NCI-H226 (cell line): ENCODE data around the gene PCYT2.

ENCODE experiments used
- DNase-seq: peaks from one replicate; pipeline ENCODE4 v3.0.0-alpha.2; 2015

The PCYT2 gene

DNA sequence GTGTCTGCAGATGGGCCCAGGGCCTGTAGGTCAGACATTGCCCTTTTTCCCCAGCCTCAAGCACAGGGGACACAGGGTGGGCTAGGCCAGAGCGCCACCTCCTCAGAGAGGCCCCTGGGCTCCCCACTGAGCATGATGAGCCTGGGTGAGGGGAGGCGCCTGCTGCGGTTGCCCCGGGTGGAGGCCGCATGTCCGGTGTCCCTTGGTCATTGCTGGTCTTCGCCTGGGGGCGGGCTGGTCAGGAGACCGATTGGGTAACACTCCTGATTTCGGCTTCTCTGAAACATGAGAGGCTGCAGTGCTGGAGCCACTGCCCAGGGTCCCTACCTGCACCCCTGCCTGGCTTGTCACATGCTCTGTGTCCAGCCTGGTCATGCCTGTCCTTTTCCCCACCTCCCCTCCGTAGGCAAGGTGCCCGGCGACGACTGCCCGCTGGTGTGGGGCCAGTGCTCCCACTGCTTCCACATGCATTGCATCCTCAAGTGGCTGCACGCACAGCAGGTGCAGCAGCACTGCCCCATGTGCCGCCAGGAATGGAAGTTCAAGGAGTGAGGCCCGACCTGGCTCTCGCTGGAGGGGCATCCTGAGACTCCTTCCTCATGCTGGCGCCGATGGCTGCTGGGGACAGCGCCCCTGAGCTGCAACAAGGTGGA, 11.6 kb downstream of the PCYT2 start:
- DNase-seq, result no peak

DNA sequence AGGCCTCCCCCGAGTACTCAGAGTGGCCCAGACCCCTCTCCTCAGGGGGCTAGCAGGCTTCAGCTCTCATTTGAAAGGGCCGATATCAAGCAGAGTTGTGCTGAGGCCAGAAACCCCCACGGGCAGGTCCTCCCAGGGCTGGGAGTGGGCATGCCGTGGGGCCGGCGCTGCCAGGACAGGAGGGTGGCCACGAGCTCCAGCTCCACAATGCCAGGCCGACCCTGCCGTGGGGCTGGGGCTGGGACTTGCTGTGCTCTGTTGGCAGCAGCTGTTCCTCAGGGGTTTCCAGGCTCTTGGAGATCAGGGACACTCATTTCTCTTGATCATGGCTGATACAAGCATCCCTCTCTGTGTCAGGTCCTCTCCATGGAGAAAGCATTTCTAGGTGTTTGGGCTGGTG, 12.3 kb downstream of the PCYT2 start:
- DNase-seq, result no peak

DNA sequence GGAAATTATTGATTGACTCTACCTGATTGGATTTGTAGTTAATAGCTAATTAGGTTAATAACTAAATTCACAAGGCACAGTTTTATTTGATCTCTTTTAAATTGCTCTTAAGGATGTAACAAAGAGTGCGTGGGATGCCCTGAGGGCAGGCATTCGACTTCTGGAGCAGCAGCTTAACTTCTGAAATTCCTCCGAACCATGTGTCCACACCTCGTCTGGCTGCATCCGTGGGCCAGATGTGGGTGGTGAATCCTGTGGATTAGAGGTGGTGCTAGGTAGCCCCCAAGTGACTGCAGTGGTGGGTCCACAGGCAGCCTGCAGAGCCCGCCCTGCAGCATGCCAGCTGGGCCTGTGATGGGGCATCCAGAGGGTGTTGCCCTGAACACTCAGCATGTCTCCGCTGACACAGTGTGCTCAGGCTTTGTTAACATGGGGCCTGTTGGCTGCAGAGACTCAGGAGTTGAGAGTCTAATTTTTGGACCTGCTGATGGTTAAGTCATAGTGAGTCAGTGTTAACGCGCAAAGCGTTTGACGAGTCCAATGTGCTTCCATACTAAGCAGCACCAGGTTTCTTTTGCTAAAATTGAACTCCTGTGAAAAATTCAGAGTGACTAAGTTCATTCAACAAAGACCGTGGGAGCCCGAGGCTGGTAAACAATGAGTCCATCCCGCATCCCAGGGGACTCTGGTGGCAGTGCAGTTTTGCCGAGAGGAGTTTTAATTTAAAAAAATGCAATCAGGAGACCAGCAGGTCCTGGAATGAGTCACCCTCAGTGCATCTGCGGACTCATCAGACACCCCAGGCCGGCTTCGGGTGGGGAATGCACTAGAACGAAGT, 13.0 kb downstream of the PCYT2 start:
- peak; percentile 55 for DNase-seq

DNA sequence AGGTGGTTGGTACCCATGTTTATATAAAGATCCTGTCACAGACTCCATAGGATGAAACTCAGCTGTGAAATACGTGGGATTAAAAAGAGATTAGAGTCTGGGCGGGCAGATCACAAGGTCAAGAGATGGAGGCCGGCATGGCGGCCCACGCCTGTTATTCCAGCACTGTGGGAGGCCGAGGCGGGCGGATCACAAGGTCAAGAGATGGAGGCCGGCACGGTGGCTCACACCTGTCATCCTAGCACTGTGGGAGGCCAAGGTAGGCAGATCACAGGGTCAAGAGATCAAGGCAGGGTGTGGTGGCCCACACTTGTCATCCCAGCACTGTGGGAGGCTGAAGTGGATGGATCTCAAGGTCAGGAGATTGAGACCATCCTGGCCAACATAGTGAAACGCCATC, 15.8 kb downstream of the PCYT2 start:
- DNase-seq, result no peak

DNA sequence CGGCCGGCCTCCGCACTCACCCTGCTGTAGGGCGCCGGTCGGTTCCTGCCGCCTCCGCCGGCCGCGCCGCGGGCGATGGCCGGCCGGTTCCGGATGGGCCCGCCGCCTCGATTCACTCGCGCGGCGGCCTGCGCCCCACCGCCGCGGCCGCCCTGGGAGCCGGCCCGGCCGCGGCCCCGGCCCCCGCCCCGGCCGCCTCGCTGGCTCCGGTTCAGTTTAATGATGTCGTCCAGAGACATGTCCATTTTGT, 20.0 kb downstream of the PCYT2 start:
- DNase-seq, result no peak

DNA sequence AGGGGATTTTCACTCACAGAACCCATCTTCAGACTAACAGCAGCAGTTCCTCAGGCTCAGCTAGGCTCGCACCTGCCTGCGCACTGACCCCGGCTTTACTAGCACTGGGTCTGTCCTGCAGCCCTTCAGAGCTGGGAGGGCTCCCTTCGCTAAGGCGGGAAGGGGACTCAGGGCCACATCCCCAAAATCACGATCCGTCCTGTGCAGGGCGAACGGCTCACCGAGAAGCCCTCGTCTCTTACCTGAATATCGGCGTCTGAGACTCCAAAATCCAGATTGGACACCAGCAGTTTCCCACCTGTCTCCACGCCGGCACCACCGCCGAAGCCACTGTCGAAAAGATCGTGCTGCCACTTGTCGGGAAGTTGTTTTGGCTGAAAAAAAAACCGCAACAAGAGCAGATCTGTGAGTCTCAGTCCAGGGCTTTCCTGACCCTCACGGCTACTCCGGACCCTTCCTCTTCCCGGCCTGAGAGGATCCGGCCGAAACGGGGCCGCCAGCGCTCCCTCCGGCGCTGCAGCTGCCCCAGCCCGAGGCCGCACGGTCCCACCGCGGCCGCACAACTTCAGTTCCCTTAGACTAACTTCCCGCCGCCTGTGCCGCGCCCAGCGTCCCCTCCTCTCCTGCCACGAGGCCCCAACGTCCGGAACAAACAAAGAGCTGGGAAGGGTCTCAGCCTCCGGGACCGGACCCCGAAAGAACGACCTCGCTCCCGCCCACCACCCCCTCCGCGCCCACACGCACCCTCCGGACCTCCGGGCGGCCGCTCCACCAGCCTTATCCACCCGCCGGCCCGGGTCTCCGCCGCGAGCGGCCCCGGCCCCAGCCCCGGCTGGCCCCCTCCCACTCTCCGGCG, 20.5 kb downstream of the PCYT2 start:
- no peak for DNase-seq

DNA sequence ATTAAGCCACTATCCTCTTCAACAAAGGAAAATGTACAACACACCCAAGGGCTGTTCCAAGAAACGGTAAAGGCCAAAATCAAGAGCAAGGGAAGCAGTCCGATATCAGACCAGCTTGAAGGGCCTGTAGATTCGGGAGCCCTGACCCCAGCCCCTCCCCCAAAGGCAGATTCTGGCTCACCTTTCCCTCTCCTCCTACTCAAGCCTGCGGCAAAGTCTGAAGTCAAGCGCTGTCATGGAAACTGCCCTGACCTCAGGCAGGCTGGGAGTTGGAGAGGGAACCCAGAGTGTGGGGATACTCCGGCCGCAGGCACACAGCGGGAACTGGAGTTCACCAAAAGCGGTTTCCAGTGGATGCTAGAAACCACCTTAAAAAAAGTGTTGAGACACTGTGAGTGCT, 21.6 kb downstream of the PCYT2 start:
- DNase-seq, result no peak

DNA sequence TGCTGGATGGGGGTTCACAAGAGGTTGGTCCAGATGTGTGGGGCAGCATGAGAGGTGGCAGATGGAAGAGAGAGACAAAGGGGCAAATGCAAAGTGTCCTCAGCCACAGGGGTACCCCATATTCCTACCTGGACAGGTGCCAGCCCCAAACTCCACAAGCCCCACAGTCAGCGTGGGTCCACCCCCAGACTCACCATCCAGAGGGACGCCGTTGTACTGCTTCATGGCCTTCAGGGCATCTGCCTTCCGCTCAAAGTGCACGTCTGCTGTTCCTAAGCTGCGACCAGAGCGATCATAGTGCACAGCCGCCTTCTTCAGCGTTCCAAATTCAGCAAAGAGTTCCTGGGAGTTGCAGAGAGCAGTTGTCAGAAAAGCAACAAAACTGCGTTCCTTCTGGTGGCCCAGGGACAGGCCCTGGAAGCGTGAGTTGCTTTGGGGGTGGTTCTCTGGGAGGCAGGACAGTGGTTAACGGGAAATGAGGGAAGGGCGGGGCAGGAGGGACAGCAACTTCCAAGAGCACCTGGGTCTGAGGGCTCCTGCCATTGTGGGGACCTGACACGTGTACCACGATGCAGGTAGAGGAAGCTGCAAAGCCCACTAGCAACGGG, 22.1 kb downstream of the PCYT2 start:
- no peak for DNase-seq

DNA sequence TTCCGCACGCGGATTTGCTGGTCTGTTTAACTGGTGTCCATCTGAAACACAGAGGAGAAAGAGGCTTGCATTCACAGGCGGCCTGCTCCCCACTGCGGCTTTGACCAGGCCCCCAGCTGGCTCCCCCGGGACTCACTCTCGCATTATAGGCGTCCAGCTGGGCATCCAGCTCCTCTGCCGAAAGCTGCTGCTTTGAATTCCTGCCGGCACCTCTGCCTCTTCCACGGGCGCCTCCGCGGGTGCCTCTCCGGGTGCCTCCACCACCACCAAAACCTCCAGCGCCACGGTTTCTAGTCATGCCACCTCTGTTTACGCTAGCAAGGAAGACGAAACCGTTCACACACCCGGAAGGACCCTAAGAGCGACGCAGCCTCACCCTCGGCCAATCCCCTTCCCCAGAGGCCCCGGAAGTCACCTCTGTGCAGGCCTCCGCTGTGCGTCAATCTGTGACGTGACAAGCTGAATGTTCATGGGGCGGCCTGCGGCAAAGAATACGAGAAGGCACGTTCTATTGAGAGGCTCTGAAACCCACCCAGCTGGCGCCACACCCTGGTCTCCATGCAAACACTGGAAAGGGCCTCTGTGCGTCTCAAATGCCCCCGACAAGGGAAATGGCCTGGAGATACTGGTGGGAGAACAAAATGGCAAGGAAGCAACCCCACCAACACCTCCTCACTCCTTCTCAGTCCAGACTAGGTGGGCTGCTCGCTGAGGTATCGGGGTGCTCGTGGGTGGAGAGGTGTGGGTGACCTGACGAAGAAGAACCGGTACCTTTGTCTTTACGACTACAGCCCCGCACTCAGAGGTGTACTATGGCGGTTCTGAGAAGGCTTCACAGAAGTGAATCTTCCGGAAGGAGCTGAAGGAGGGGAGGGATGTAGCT, 22.9 kb downstream of the PCYT2 start:
- DNase-seq, result no peak

DNA sequence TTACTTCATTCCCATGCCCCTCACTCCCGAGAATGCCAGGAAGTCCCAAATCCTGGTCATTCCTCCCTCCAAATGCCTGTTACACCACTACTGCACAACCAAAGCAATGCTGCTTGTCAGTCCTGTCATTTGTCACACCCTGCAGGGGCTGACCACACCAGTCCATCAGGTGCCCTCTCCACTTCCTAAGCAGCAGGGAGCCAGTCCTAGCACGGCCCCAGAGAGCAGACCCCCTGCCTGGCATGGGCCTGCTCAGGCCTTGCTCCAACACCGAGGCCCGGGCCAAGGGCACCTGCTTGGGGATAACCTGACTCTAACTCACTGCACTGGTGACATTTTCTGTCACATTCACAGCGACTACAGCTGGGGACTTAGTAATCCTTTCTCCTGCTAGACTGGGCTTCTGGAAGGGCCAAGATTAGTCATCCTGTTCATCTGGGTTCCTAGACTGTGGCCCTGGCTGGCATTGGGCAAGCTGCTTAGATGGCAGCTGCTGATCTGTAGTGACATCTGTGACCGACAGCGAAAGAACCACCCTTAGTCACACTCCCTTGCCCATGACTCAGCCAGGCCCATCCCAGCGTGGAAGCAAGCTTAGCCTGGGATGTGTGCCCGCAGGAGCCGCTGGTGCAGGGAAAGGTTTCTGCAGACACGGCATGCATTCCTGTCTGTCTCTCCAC, 25.2 kb downstream of the PCYT2 start:
- no peak for DNase-seq

DNA sequence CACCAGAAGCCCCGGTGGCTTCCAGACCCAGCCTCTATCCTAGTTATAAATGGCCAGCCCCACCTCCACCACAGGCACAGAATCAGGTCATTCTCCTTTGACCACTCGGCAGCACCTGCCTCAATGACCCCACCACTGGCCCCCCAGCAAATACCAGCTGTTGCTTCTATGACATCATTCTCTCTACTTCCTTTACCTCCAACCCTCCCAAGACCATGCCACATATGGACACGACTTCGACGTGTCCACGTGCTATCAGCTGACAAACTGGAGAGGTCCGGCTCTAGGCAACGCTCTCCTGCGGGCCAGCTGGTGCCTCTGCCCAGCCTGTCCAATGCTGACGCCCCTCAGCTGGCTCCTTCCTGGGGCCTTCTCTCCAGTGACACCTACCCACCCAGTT, 25.7 kb downstream of the PCYT2 start:
- DNase-seq, result no peak

DNA sequence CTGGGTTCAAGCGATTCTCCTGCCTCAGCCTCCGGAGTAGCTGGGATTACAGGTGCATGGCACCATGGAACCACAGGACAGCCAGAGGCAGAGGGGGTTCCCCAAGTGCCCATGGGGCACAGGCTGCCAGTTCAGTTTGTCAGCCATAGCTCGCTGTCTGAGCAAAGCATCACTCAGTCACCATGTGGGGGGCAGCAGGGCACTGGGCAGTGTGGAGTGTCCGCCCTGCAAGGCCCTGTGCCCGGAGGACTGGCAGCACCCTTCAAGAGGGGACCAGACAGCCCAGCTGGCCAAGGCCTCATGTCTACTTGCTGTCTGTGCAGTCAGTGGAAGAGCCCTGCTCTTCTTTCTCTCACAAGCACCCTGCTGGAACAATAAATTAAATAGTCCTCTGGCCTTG, 26.2 kb downstream of the PCYT2 start:
- no peak for DNase-seq

DNA sequence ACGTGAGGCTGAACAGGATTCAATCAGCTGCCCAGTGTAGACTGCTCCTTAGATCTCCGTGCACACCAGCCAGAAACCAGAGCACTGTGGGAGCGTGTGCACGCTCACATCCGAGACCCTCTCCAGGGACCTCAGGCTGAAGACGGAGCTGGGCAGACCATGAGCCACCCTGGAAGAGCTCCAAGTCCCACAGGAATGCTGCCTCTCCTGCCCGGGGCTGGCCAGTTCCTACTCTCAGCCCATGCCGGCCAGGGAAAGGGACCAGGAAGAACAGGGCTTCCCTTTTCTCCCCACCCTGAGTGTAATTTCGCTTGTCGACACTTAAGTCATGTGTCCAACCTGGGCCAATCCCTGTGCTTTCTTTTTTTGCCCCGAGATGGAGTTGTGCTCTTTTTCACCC, 26.7 kb downstream of the PCYT2 start:
- DNase-seq, result no peak

DNA sequence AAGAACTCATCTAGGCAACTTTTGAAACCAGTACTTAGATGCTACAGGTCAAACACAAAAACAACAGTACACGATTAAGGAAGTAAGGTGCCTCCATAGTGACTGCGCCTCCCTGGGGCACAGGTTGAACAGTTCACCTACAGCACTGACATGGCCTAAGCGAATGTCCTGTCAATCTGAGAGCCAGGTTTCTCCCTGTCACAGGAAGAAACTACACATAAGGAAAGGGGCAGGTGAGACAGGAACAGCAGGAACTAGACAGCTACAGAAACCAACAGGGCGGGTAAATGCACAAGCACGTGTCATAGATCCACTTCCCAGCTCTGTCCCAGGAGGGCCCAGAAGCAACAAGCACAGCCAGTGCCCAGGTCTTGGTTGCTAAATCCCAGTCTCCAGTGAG, 32.1 kb downstream of the PCYT2 start:
- no peak for DNase-seq

DNA sequence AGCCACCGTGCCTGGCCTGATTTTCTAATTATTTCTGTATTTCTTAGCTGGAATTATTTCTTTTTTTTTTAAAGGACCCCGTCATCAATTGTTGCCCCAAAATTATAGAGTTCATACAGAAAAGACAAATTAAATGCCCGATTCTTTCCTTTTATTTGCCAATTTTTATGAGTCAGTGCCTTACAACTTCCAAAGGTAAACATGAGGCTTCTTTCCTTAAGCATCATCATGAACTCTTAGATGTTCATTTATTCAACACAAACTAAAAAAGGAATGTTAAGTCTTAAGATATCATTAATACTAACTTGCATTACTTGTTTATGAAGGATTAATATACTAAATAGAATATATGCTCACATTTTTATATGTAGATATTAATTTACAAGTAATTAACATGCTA, 32.9 kb downstream of the PCYT2 start:
- DNase-seq, result no peak

DNA sequence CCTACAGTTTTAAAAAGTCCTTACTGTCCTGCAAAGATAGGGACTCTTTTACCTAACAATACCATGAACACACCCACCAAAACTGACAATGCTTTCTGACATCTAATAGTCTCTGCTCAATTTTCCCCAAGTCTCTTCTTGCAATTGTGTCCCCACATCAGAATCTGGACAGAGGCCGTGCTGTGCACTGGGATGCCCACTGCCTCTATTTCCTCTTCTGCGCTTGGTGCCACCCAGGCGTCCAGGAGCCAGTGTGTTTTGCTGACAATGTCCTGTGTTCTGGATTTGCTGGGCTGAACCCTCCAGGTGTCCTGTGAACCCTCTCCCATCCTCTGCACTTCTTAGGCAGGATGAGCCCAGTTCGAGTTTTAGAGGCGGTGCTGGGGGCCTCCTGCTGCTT, 33.6 kb downstream of the PCYT2 start:
- no peak for DNase-seq

DNA sequence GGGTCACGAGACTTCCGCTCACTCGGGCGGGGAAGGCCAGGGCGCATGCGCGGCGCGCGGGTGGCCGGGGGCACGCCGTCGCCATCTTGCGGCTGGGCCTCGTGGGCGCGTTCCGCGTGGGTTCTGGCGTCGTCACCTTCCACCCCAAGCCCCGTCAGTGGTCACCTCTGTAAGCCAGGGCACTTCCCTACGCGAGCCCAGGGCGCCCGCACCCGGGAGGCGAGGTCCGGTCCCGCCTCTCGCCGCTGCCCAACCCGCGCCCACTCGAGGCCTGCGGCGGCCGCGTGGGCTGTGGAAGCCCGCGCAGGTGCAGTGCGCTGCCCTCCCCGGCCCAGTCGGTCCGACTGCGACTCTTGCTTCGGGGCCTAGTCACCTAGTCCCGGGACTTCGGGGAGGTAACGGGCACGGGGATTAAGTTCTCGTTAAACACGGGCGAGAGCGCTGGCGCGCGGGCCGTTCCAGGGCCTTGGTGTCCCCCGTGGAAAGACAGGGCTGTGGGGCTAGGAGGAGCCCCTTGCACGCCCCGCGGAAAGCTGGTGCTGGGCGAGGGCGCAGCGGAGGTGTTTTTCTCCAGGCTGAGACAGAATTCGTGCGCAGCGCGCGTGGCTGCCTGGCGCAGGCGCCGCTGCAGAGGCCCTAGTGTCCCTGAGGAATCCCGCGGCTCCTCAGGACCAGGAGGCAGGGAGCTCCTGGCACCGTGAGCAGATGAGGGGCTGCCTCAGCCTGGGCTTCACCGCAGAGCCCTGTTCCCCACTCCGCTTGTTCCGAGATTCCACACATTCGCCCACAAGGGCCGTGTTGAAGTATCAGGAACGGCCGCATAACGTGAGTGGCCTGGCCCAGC, 39.6 kb downstream of the PCYT2 start:
- DNase-seq, result peak; percentile 9

DNA sequence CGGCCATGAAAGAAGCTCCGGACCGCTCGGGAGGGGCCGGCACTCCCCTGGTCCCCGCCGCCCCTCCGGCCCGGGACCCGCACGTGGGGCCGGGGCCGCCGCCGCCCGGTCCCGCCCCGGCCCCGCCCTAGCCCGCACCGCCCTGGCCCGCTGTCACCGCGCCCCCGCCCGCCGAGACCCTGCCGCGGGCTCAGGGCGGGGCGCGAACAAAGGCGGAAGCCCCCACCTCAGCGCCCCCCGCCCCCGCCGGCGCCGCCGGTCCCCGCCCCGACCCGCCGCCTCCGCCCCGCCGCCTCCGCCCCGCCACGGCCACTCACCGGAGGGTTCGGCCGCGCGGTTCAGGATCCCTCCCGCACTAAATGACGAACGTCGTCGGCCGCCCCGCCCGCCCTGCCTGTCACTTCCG, 40.2 kb downstream of the PCYT2 start, which contains the start of gene ARHGDIA:
TSS of gene ARHGDIA (minus strand) at position 357 of the 406 bp plus-strand sequence. CDS start 1,407 bp downstream, outside the sequence.
- peak; percentile 76 for DNase-seq

DNA sequence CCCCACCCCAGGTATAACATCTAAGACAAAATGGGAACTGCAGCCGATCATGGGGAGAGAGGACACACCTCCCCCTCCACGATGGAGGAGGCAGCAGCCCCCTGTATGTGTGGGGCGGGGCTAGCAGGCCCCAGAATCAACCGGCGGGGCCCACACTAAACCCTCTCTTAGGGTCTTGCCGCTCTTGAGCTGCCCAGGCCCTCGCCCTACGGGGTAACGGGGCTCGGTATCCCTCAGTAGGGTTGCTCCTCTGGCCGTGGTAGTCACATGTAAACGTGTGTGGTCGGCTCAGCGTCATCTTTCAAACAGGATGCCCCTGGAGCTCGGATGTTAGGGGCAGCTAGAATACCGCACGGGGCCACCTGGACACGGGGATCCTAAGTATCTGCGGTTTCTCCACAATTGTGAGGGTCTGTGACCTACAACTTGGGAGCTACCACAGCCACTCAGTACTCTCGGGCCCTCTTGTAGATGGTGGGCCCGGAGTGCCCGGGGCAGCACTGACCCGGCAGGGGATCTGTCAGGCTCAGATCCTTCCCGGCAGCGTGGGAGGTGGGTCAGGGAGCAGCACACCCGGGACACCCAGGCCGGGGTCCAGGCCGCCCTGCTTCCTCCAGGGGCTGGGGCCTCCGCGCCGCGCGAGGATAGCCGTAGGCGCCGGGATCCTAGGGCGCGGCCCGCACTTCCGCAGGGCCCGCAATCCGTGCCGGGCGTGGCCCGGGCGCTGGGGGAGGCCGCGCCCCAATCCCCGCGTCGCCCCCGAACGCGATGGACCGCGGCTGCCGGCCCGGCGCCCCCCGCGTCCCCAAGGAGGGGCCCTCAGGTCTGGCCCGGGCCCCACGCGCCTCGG, 40.8 kb downstream of the PCYT2 start:
- peak; percentile 24 for DNase-seq
